K562 (cell line): Measurements from ENCODE around the gene FAM83E. TPM values are rescaled to one million over a fixed set of nuclear protein-coding genes. Genes with fewer than 3 reads are reported as not detected.
A peak's percentile ranks its signal among the peaks of the same experiment; 100 is the strongest.

ENCODE experiments used
- DPF2 ChIP-seq: fragments of 450-650 bp; IDR thresholded peaks from 2 replicates; pipeline ENCODE4 v1.6.1; 2016
- E2F8 ChIP-seq: fragments of 450-650 bp; IDR thresholded peaks from 2 replicates; pipeline ENCODE4 v1.7.1; 2018; ENCODE audit warnings: mild to moderate bottlenecking, low read depth; ENCODE audit not compliant: partially characterized antibody
- GABPB1 ChIP-seq: sonication (generic); formaldehyde crosslinking; IDR thresholded peaks from 2 replicates; pipeline ENCODE4 v1.8.0; 2022; ENCODE audit warnings: mild to moderate bottlenecking, missing genetic modification reagents
- GTF2E2 ChIP-seq: fragments of 200-800 bp; sonication (Bioruptor generic); IDR thresholded peaks from 2 replicates; pipeline ENCODE4 v1.6.1; 2016; ENCODE audit warnings: missing genetic modification characterization, missing compliant biosample characterization
- NFRKB ChIP-seq: fragments of 450-650 bp; IDR thresholded peaks from 2 replicates; pipeline ENCODE4 v1.6.1; 2016; ENCODE audit warnings: low read depth
- PML ChIP-seq: IDR thresholded peaks from 2 replicates; pipeline ENCODE4 v1.6.1; 2012; ENCODE audit warnings: low read length, inconsistent platforms
- POLR3G ChIP-seq: IDR thresholded peaks from 2 replicates; pipeline ENCODE4 v1.6.1; 2011; ENCODE audit not compliant: insufficient read length, insufficient replicate concordance; ENCODE audit errors: extremely low read depth
- RFX7 ChIP-seq: fragments of 250-450 bp; sonication (Bioruptor Pico); IDR thresholded peaks from 2 replicates; pipeline ENCODE4 v1.5.1; 2021; ENCODE audit warnings: mild to moderate bottlenecking
- SIN3A ChIP-seq, 2 experiments: fragments of 150-350 bp in 1 of 2; IDR thresholded peaks; 2 replicates each; pipeline ENCODE4 v1.6.1; 2011 to 2016; ENCODE audit warnings: borderline replicate concordance in 2 of 2, low read depth in 2 of 2, low read length in 2 of 2, mild to moderate bottlenecking in 2 of 2, moderate library complexity in 2 of 2; ENCODE audit not compliant: control insufficient read depth in 1 of 2
- SRF ChIP-seq, 2 experiments: fragments of 250-450, 450-650 bp in 1 of 2; sonication (Bioruptor Pico) in 1 of 2; sonication (generic) in 1 of 2; formaldehyde crosslinking; IDR thresholded peaks; 2 replicates each; pipeline versions ENCODE4 v1.5.0 to v1.5.1; 2020 to 2022; ENCODE audit warnings: mild to moderate bottlenecking in 1 of 2, missing genetic modification reagents in 1 of 2
- ZNF3 ChIP-seq: fragments of 250-450 bp; sonication (Bioruptor Pico); IDR thresholded peaks from 2 replicates; pipeline ENCODE4 v1.5.0; 2021; ENCODE audit warnings: mild to moderate bottlenecking, moderate library complexity
- ZNF384 ChIP-seq: IDR thresholded peaks from 2 replicates; pipeline ENCODE4 v1.6.1; 2012; ENCODE audit warnings: low read depth, low read length, improper control_type of control experiment
- ZNF41 ChIP-seq: fragments of 250-450 bp; sonication (Bioruptor Pico); conservative IDR thresholded peaks from 2 replicates; pipeline ENCODE4 v1.4.0; 2020; ENCODE audit warnings: mild to moderate bottlenecking
- polyA plus RNA-seq, 8 experiments: library from polyadenylated mRNA; depleted of rRNA in 4 of 8; stranded (reverse) in 5 of 8; unstranded in 3 of 8; fragments of >200 nt; fragmentation: Nextera tagmentation in 2 of 8; fragmentation: Illumina TruSeq in 1 of 8; extraction: Ambion mirVana in 2 of 8; extraction: Trizol in 1 of 8; gene quantifications; 2 replicates each; pipeline versions ENCODE4 v1.2.1 to v1.2.3, GENCODE V29; 2011 to 2014; ENCODE audit warnings: inconsistent platforms in 1 of 8, missing spikeins in 1 of 8
- total RNA-seq, 7 experiments: library from RNA; depleted of rRNA in 6 of 7; stranded (reverse); fragments of >200 nt in 6 of 7; fragmentation: Illumina TruSeq in 2 of 7; extraction: Trizol in 2 of 7; gene quantifications; 2 replicates each; pipeline versions ENCODE4 v1.2.1 to v1.2.3, GENCODE V29; 2011 to 2021; ENCODE audit warnings: low replicate concordance in 1 of 7
- TF ChIP-seq, protein P1 (sequence below): sonication (generic); formaldehyde crosslinking; IDR thresholded peaks from 2 replicates; pipeline ENCODE4 v1.5.0; 2020; ENCODE audit warnings: missing genetic modification reagents
- TF ChIP-seq, protein P2 (sequence below): fragments of 250-450 bp; sonication (Bioruptor Pico); IDR thresholded peaks from 2 replicates; pipeline ENCODE4 v1.5.0; 2021
- TF ChIP-seq, protein P3 (sequence below), 2 experiments: IDR thresholded peaks; 2 replicates each; pipeline ENCODE4 v1.6.1; 2011; ENCODE audit warnings: borderline replicate concordance in 1 of 2, control low read depth in 1 of 2, low read depth in 1 of 2, low read length in 1 of 2, mild to moderate bottlenecking in 1 of 2, mixed read lengths in 1 of 2, moderate library complexity in 1 of 2; ENCODE audit not compliant: insufficient read depth in 1 of 2, insufficient read length in 1 of 2, poor library complexity in 1 of 2, severe bottlenecking in 1 of 2; ENCODE audit errors: extremely low read depth in 1 of 2
- TF ChIP-seq, protein P4 (sequence below), 2 experiments: fragments of 150-350 bp in 1 of 2; IDR thresholded peaks; 2 replicates each; pipeline ENCODE4 v1.6.1; 2012 to 2016; ENCODE audit warnings: low read depth in 2 of 2, low read length in 2 of 2, mild to moderate bottlenecking in 1 of 2, moderate library complexity in 1 of 2

The FAM83E gene
- total and polyA plus RNA-seq, 9 of the 15 experiments (the other 6 are each of a cell fraction or from before 2014, with no cell fraction given) = 0.15 to 0.87 (median 0.29) TPM; not detected in 4

- TF ChIP-seq, protein P1, sequence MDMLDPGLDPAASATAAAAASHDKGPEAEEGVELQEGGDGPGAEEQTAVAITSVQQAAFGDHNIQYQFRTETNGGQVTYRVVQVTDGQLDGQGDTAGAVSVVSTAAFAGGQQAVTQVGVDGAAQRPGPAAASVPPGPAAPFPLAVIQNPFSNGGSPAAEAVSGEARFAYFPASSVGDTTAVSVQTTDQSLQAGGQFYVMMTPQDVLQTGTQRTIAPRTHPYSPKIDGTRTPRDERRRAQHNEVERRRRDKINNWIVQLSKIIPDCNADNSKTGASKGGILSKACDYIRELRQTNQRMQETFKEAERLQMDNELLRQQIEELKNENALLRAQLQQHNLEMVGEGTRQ (CRISPR knock-in tag) = no peak
- TF ChIP-seq ZNF41 (CRISPR knock-in tag) (no peak), ZNF384 (no peak; the same call in none of the 2 replicates), E2F8 (peak; percentile 94), SRF (CRISPR knock-in tag; IDR thresholded peaks at IDR 0.05) (peak in 1 of 2 experiments; percentile 73; a peak in 1 of 4 replicates), SIN3A (IDR thresholded peaks at IDR 0.05; ENCODE audit: borderline replicate concordance in 2 of 2, control insufficient read depth in 1 of 2, low read depth in 2 of 2, low read length in 2 of 2) (peak in 1 of 2 experiments; percentile 85; a peak in 1 of 4 replicates), RFX7 (CRISPR knock-in tag) (no peak), GTF2E2 (tag) (peak; percentile 91; the same call in 1 of the 2 replicates), GABPB1 (peak; percentile 93), PML (peak; percentile 86), NFRKB (peak; percentile 92), ZNF3 (CRISPR knock-in tag) (no peak), POLR3G (no peak), DPF2 (no peak; the same call in 1 of the 2 replicates)
- TF ChIP-seq, protein P2, sequence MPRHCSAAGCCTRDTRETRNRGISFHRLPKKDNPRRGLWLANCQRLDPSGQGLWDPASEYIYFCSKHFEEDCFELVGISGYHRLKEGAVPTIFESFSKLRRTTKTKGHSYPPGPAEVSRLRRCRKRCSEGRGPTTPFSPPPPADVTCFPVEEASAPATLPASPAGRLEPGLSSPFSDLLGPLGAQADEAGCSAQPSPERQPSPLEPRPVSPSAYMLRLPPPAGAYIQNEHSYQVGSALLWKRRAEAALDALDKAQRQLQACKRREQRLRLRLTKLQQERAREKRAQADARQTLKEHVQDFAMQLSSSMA (CRISPR knock-in tag) = peak; percentile 37; the same call in 1 of the 2 replicates
- TF ChIP-seq, protein P3, sequence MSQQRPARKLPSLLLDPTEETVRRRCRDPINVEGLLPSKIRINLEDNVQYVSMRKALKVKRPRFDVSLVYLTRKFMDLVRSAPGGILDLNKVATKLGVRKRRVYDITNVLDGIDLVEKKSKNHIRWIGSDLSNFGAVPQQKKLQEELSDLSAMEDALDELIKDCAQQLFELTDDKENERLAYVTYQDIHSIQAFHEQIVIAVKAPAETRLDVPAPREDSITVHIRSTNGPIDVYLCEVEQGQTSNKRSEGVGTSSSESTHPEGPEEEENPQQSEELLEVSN (IDR thresholded peaks at IDR 0.05; ENCODE audit: borderline replicate concordance in 1 of 2, extremely low read depth in 1 of 2, insufficient read depth in 1 of 2, insufficient read length in 1 of 2, low read depth in 1 of 2, low read length in 1 of 2, poor library complexity in 1 of 2, severe bottlenecking in 1 of 2) = peak; percentile 74 to 79
- TF ChIP-seq, protein P4, sequence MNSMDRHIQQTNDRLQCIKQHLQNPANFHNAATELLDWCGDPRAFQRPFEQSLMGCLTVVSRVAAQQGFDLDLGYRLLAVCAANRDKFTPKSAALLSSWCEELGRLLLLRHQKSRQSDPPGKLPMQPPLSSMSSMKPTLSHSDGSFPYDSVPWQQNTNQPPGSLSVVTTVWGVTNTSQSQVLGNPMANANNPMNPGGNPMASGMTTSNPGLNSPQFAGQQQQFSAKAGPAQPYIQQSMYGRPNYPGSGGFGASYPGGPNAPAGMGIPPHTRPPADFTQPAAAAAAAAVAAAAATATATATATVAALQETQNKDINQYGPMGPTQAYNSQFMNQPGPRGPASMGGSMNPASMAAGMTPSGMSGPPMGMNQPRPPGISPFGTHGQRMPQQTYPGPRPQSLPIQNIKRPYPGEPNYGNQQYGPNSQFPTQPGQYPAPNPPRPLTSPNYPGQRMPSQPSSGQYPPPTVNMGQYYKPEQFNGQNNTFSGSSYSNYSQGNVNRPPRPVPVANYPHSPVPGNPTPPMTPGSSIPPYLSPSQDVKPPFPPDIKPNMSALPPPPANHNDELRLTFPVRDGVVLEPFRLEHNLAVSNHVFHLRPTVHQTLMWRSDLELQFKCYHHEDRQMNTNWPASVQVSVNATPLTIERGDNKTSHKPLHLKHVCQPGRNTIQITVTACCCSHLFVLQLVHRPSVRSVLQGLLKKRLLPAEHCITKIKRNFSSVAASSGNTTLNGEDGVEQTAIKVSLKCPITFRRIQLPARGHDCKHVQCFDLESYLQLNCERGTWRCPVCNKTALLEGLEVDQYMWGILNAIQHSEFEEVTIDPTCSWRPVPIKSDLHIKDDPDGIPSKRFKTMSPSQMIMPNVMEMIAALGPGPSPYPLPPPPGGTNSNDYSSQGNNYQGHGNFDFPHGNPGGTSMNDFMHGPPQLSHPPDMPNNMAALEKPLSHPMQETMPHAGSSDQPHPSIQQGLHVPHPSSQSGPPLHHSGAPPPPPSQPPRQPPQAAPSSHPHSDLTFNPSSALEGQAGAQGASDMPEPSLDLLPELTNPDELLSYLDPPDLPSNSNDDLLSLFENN (IDR thresholded peaks at IDR 0.05; ENCODE audit: low read depth in 2 of 2, low read length in 2 of 2) = peak in 1 of 2 experiments; percentile 73; a peak in 1 of 4 replicates
Measured at GRCh38 chr19:48618916-48619691, 4.2 kb upstream of the FAM83E start, which contains the start of the genes RPL18 and SPHK2 (continued).
